DOHH2 (cell line): Measurements from ENCODE around the gene TTLL3.
A peak's percentile ranks its signal among the peaks of the same experiment; 100 is the strongest.

Experiments
- H3F3A ChIP-seq: fragments of 200-600 bp; sonication (generic), shearing (Covaris generic); 2 replicates; pipeline ENCODE4 v1.6.0; 2016; ENCODE audit warnings: antibody characterized with exemption, mild to moderate bottlenecking; ENCODE audit not compliant: control insufficient read depth, insufficient read depth
- H3K27ac ChIP-seq: fragments of 200-600 bp; sonication (generic); 2 replicates; pipeline ENCODE4 v1.5.1; 2014; ENCODE audit warnings: low read depth, mild to moderate bottlenecking, low read length, moderate library complexity
- H3K27me3 ChIP-seq: fragments of 200-600 bp; sonication (generic); 2 replicates; pipeline ENCODE4 v1.6.1; 2014; ENCODE audit warnings: mild to moderate bottlenecking, low read length, mixed read lengths; ENCODE audit not compliant: control insufficient read depth
- H3K36me3 ChIP-seq: fragments of 200-600 bp; sonication (generic); 2 replicates; pipeline ENCODE4 v1.6.1; 2014; ENCODE audit warnings: mild to moderate bottlenecking, low read length, moderate library complexity, mixed read lengths; ENCODE audit not compliant: control insufficient read depth
- H3K4me1 ChIP-seq: fragments of 200-600 bp; sonication (generic); 2 replicates; pipeline ENCODE4 v1.6.1; 2014; ENCODE audit warnings: mild to moderate bottlenecking, low read length, mixed read lengths; ENCODE audit not compliant: control insufficient read depth
- H3K4me2 ChIP-seq: fragments of 200-600 bp; sonication (generic); 2 replicates; pipeline ENCODE4 v1.6.0; 2014; ENCODE audit warnings: mild to moderate bottlenecking, low read length, moderate library complexity
- H3K4me3 ChIP-seq: fragments of 200-600 bp; sonication (generic); 2 replicates; pipeline ENCODE4 v1.5.1; 2014; ENCODE audit warnings: mild to moderate bottlenecking, low read length, mixed read lengths
- H3K79me2 ChIP-seq: fragments of 200-600 bp; sonication (generic); 2 replicates; pipeline ENCODE4 v1.6.1; 2014; ENCODE audit warnings: mild to moderate bottlenecking, low read length, mixed read lengths; ENCODE audit not compliant: control insufficient read depth
- H3K9me2 ChIP-seq: fragments of 200-600 bp; sonication (generic); replicated peaks from 2 replicates; pipeline ENCODE4 v1.6.1; 2014; ENCODE audit warnings: mild to moderate bottlenecking, low read length, mixed read lengths; ENCODE audit not compliant: control insufficient read depth
- H3K9me3 ChIP-seq: fragments of 200-600 bp; sonication (generic); 2 replicates; pipeline ENCODE4 v1.6.1; 2014; ENCODE audit warnings: antibody characterized with exemption, low read length, mixed read lengths; ENCODE audit not compliant: control insufficient read depth, insufficient read depth
- H4K20me1 ChIP-seq: fragments of 200-600 bp; sonication (generic); 2 replicates; pipeline ENCODE4 v1.6.0; 2014; ENCODE audit warnings: low read depth, mild to moderate bottlenecking, antibody characterized with exemption, low read length, moderate library complexity; ENCODE audit not compliant: control insufficient read depth, insufficient read depth
- EZH2phosphoT487 ChIP-seq: fragments of 200-600 bp; sonication (generic); IDR thresholded peaks from 2 replicates; pipeline ENCODE4 v1.6.1; 2017; ENCODE audit warnings: borderline replicate concordance, mild to moderate bottlenecking, antibody characterized with exemption, low read length, moderate library complexity, mixed read lengths
- TF ChIP-seq, protein P1 (sequence below): fragments of 200-600 bp; sonication (generic); IDR thresholded peaks from one replicate; pipeline ENCODE4 v1.5.1; 2014; ENCODE audit warnings: antibody characterized with exemption, mild to moderate bottlenecking, low read depth, low read length; ENCODE audit not compliant: poor library complexity, severe bottlenecking

Gene TTLL3

DNA sequence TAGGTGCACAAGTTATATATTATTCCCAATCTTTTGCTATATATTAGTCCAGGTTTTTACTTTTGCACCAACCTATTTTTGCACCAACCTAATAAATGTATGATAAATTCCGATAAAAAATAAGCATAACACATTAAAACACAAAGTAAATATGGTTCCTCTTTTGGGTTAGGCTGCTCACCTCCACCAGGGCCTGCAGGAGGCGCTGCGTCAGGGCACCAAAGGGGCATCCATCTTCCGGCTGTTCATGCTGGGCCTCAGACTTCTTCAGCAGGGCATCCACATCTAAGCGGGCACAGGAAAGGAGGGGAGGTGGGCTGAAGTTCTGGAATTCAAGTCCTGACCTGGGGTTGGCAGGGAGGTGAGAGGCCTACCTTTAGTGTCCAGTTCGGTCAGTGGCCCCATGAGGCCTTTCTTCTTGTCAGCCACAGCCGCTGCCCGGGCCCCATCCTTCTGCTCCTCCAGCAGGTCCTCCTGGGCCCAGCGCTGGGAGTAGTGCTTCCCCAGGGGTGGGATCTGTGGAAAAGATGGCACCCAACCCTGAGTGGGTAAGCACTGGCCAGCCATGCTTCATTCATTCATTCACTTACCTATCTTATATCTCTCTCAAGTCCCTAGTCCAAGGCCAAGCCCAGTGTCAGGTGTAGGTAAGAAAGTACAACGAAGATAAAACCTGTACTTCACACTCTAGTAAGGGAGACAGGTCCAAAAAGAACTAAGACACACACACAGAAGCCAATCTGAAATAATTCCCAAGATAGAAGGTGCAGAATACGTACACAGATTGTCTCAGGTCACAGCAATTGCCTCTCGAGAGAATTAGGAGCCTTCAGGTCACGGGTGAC, 23.0 kb upstream of the TTLL3 start:
- no peaks in the 10 kb centered on the region for H3K27me3 ChIP-seq
- no peak overlapping the region for H3K4me3 ChIP-seq
- peaks cover 19% of the 10 kb centered on the region for H3K79me2 ChIP-seq
- peaks cover 67% of the 10 kb centered on the region for H3K36me3 ChIP-seq
- no peaks in the 10 kb centered on the region for H4K20me1 ChIP-seq
- H3K27ac ChIP-seq: no peak overlapping the region
- no peak overlapping the region for H3K4me2 ChIP-seq
- peaks cover 23% of the 10 kb centered on the region for H3K4me1 ChIP-seq
- TF ChIP-seq, protein P1, sequence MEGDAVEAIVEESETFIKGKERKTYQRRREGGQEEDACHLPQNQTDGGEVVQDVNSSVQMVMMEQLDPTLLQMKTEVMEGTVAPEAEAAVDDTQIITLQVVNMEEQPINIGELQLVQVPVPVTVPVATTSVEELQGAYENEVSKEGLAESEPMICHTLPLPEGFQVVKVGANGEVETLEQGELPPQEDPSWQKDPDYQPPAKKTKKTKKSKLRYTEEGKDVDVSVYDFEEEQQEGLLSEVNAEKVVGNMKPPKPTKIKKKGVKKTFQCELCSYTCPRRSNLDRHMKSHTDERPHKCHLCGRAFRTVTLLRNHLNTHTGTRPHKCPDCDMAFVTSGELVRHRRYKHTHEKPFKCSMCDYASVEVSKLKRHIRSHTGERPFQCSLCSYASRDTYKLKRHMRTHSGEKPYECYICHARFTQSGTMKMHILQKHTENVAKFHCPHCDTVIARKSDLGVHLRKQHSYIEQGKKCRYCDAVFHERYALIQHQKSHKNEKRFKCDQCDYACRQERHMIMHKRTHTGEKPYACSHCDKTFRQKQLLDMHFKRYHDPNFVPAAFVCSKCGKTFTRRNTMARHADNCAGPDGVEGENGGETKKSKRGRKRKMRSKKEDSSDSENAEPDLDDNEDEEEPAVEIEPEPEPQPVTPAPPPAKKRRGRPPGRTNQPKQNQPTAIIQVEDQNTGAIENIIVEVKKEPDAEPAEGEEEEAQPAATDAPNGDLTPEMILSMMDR: peak; percentile 89
- no peak for TF ChIP-seq EZH2phosphoT487
- H3F3A ChIP-seq: peaks cover 16% of the 10 kb centered on the region
- H3K9me3 ChIP-seq: no peaks in the 10 kb centered on the region
- H3K9me2 ChIP-seq: no peaks in the 10 kb centered on the region

DNA sequence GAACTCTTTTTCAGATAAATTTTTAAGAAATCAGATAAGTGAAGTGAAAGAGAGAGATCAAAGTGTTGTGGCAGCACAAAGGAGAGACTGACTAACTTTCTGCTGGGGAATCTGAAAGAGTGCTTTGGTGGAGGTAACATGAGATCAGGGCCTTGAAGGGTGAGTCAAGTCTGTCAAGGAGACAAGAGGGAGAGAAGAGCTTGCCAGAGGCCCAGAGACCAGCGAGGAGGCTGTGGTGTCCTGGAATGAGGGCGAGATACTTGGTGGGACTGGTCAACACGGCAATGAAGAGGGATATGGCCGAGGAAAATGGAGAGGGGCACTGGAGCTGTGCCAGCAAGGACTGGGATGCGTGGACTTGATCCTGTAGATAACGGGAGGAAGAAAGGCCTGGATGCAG, 22.3 kb upstream of the TTLL3 start:
- H3K9me2 ChIP-seq: no peaks in the 10 kb centered on the region
- no peaks in the 10 kb centered on the region for H4K20me1 ChIP-seq
- H3K36me3 ChIP-seq: peaks cover 61% of the 10 kb centered on the region
- H3K9me3 ChIP-seq: no peaks in the 10 kb centered on the region
- H3K4me2 ChIP-seq: no peak overlapping the region
- no peaks in the 10 kb centered on the region for H3K27me3 ChIP-seq
- no peak overlapping the region for H3K4me3 ChIP-seq
- peaks cover 21% of the 10 kb centered on the region for H3K79me2 ChIP-seq
- peaks cover 11% of the 10 kb centered on the region for H3F3A ChIP-seq
- no peak overlapping the region for H3K27ac ChIP-seq
- no peak for TF ChIP-seq EZH2phosphoT487
- TF ChIP-seq, protein P1: no peak
- peaks cover 16% of the 10 kb centered on the region for H3K4me1 ChIP-seq

DNA sequence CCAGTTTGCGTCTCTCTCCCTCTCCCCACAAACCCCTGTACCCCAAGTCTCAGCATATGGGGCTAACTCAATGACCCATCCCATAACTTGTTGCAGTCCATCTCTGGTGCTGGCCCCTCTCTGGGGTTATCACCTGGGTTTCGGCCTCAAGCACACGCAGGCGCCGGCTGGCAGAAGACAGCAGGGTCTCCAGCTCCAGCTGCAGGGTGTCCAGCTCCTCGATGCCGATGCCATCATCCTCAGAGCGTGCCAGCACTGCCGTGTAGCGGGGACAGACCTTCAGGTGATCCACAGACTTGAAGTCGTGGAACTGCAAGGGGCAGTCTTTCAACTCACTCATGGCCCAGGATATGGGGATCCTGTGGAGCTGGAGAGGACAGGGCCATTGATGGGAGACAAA, 18.9 kb upstream of the TTLL3 start:
- no peak for TF ChIP-seq EZH2phosphoT487
- TF ChIP-seq, protein P1: no peak
- H3K4me1 ChIP-seq: peaks cover 38% of the 10 kb centered on the region
- H3K4me2 ChIP-seq: peak overlapping the region; percentile 82
- H3K9me3 ChIP-seq: no peaks in the 10 kb centered on the region
- no peak overlapping the region for H3K27ac ChIP-seq
- peaks cover 55% of the 10 kb centered on the region for H3K79me2 ChIP-seq
- H4K20me1 ChIP-seq: peaks cover 15% of the 10 kb centered on the region
- H3K4me3 ChIP-seq: peak overlapping the region; percentile 98
- peaks cover 77% of the 10 kb centered on the region for H3K36me3 ChIP-seq
- no peaks in the 10 kb centered on the region for H3K27me3 ChIP-seq
- H3K9me2 ChIP-seq: no peaks in the 10 kb centered on the region
- H3F3A ChIP-seq: peaks cover 26% of the 10 kb centered on the region
